ENCODE results near the gene UBE2M. TPM values are rescaled to one million over a fixed set of nuclear protein-coding genes. Genes with fewer than 3 reads are reported as not detected.

UBE2M gene
- total RNA-seq, 1 donor from 2014 or later, result 53.8 TPM

DNA sequence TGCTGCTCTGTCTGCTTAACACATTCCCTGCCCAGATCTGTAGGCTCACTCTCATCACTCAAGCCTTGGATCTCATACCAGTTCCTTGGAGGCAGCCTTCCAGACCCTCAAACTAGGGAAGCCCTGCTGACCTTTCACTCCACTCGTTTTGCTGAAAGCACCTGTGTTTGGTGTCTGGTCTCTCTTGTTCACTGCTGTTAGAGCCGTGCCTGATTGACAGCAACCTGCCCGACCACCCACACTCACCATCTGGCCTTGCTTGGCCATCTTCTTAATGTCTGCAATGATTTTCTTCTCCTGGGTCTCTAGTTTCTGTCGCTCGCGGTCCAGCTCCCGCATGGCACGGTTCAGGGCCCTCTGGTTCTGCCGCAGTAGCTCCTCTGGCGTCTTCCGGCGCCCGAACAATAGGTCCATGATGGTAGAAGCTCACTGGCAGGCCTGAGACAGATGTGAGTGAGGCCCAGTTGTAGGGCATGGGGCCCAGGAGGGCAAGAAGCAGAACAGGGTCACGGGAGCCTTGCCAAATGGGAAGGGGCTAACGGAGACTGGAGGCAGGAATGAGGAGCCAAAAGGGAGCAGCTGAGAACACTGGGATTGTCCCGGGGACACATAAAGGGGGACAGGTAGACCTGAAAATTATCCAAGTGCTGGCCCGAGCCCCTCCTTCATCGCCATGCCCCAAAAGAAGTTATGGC lies 4.5 kb downstream of the UBE2M start:
- peaks cover 32% of the 10 kb centered on the region for H3K4me1 ChIP-seq
- H3K27ac ChIP-seq, result peak overlapping the region; percentile 94
- peaks cover 63% of the 10 kb centered on the region for H3K36me3 ChIP-seq
- intact Hi-C loops (cut with DNase I), result no loop called here
- no peak for ATAC-seq
- H3K4me3 ChIP-seq, result peak overlapping the region; percentile 87
- DNase-seq, result no peak
- TF ChIP-seq, protein P1, sequence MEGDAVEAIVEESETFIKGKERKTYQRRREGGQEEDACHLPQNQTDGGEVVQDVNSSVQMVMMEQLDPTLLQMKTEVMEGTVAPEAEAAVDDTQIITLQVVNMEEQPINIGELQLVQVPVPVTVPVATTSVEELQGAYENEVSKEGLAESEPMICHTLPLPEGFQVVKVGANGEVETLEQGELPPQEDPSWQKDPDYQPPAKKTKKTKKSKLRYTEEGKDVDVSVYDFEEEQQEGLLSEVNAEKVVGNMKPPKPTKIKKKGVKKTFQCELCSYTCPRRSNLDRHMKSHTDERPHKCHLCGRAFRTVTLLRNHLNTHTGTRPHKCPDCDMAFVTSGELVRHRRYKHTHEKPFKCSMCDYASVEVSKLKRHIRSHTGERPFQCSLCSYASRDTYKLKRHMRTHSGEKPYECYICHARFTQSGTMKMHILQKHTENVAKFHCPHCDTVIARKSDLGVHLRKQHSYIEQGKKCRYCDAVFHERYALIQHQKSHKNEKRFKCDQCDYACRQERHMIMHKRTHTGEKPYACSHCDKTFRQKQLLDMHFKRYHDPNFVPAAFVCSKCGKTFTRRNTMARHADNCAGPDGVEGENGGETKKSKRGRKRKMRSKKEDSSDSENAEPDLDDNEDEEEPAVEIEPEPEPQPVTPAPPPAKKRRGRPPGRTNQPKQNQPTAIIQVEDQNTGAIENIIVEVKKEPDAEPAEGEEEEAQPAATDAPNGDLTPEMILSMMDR (IDR thresholded peaks at IDR 0.05), result no peak
- H3K27me3 ChIP-seq, result no peaks in the 10 kb centered on the region
- no peaks in the 10 kb centered on the region for H3K9me3 ChIP-seq

DNA sequence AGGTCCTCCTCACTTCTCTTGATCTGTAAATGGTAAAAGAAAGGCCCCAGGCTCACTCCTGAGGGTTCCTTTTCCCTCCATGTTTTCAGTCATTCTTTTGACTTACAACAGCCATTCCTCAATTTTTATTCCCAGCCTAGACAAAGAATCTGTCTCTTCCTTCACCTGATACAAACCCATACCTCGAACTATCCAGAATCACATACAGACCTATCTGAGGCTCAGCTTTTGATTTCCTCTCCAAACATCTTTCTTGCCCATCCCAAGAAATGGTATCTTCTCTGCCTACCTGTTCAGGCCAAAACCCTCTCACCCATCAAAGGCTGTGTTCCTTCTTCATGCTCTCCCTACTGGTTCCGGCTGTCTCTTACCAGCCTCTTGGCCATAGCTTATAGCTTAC lies 5.8 kb downstream of the UBE2M start:
- peaks cover 32% of the 10 kb centered on the region for H3K4me1 ChIP-seq
- TF ChIP-seq, protein P1 (IDR thresholded peaks at IDR 0.05), result no peak
- intact Hi-C loops (cut with DNase I), result no loop called here

DNA sequence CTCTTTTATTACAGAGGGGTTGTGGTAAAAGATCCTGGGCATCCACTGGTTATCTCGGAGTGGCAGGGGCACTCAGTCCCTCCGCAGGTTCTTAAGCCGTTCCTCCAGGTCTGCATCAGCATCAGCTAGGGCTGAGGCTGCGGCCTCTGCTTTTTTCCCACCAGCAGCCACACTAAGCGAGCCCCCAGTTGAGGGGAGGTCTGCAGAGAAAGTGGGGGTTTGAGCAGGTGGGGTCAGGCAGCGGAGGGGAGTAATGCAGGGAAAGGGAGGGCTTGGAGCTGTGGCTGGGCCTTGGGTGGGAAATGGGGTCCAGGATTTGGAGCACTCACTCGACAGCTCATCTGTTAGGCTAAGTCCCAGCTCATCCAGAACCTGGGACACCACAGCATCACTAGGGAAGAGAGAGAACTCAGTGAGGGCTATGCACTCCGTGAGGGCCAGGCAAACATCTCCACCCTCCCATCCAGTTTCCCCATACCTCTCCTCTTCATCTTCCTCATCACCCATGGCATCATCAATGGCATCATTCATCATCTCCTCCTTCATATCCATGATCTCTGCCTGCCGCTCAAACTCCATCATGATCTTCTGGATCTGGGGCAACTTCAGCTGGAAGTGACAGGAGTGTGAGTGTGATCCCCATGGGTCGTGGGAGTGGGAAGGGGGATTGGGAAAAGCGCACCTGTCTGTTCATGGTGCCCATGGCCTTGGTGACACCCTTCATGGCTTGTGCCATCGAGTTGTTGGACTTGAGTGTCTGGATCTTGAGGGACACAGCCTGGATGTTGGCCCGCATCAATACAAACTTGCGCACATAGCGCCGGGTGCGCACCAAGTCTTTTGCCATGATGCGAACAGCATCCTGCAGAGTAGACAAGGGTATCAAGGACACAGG lies 6.6 kb downstream of the UBE2M start:
- H3K9me3 ChIP-seq, result no peaks in the 10 kb centered on the region
- peaks cover 81% of the 10 kb centered on the region for H3K36me3 ChIP-seq
- TF ChIP-seq, protein P1 (IDR thresholded peaks at IDR 0.05), result no peak
- ATAC-seq (no peak), DNase-seq (no peak)
- no peak overlapping the region for H3K4me3 ChIP-seq
- no peaks in the 10 kb centered on the region for H3K27me3 ChIP-seq
- no peak overlapping the region for H3K27ac ChIP-seq
- H3K4me1 ChIP-seq, result peaks cover 28% of the 10 kb centered on the region
- intact Hi-C loops (cut with DNase I), result no loop called here

More for the DNA sequence above, 5.8 kb downstream of the UBE2M start:
- Histone ChIP-seq H3K4me3 (no peak overlapping the region), H3K36me3 (peaks cover 76% of the 10 kb centered on the region), H3K9me3 (no peaks in the 10 kb centered on the region), H3K27me3 (no peaks in the 10 kb centered on the region), H3K27ac (no peak overlapping the region)
- ATAC-seq (no peak), DNase-seq (no peak)

DNA sequence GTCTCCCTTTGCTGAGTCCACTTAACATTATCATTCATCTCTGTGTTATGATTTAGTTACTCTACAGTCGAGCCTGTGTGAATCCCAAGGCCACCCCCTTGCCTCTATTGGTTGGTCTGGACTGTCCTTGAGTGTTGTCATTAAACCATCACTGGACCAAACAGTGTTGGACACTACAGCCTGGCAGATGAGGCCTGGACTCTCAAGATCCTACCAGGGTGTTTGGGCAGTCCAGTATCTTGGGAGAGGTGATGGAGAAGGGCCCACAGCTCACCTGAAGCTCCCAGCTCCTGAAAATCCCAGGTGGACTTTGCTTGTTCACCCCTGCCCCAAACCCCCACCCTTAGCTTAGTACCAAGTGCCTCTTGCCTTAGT lies 7.3 kb downstream of the UBE2M start:
- ATAC-seq (no peak), DNase-seq (no peak)
- TF ChIP-seq, protein P1 (IDR thresholded peaks at IDR 0.05), result no peak
- Histone ChIP-seq H3K27ac (no peak overlapping the region), H3K4me1 (peaks cover 27% of the 10 kb centered on the region), H3K9me3 (no peaks in the 10 kb centered on the region), H3K36me3 (peaks cover 78% of the 10 kb centered on the region), H3K27me3 (no peaks in the 10 kb centered on the region), H3K4me3 (no peak overlapping the region)
- intact Hi-C loops (cut with DNase I), result no loop called here

DNA sequence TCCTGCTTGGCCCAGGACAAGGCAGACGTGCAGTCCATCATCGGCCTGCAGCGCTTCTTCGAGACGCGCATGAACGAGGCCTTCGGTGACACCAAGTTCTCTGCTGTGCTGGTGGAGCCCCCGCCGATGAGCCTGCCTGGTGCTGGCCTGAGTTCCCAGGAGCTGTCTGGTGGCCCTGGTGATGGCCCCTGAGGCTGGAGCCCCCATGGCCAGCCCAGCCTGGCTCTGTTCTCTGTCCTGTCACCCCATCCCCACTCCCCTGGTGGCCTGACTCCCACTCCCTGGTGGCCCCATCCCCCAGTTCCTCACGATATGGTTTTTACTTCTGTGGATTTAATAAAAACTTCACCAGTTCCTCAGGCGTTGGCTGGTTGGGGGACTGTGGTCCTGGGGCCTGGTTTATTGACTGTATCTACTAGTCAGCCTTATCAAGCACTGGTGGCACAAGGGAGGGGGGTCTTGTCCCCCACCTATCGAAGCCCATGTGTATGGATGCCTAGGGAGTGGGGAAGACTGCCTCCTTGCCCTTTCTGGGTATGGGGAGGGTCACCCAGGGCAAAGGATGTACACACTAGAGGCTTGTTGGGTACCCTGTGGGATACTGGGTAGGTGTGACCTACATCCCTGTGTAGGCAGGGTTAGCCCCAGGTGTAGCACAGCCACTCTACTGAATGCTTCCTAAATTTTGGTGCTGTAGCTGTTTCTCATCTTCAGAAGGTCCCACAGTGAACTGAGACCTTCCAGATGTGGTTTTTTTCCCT lies 7.9 kb downstream of the UBE2M start:
- H3K36me3 ChIP-seq, result peaks cover 78% of the 10 kb centered on the region

More for the DNA sequence above, 7.9 kb downstream of the UBE2M start:
- peaks cover 27% of the 10 kb centered on the region for H3K4me1 ChIP-seq
- H3K27me3 ChIP-seq, result no peaks in the 10 kb centered on the region
- no peak for ATAC-seq
- TF ChIP-seq, protein P1 (IDR thresholded peaks at IDR 0.05), result no peak
- intact Hi-C loops (cut with DNase I), result no loop called here
- no peak overlapping the region for H3K27ac ChIP-seq
- no peaks in the 10 kb centered on the region for H3K9me3 ChIP-seq
- H3K4me3 ChIP-seq, result no peak overlapping the region
- no peak for DNase-seq
